ENCODE data around the gene NDUFB4. TPM values are rescaled to one million over a fixed set of nuclear protein-coding genes. Genes with fewer than 3 reads are reported as not detected.
"Not testable (repeated sequence)": the region's sequence is repeated elsewhere in the genome, so short reads cannot be mapped to it uniquely, and the experiment has no call there.

NDUFB4 gene
- total RNA-seq, 1 donor from 2014 or later, result 51.9 TPM

GRCh38 chr3:120637851-120638559 lies 41.9 kb downstream of the NDUFB4 start:
- no peak for DNase-seq (ENCODE audit: low read depth)

GRCh38 chr3:120638820-120639219 lies 42.7 kb downstream of the NDUFB4 start:
- not testable (repeated sequence) for DNase-seq (ENCODE audit: low read depth)

GRCh38 chr3:120640231-120640630 lies 44.1 kb downstream of the NDUFB4 start:
- no peak for DNase-seq (ENCODE audit: low read depth)

- DNase-seq (ENCODE audit: low read depth), result peak; percentile 11
These were observed 45.6 kb downstream of the NDUFB4 start for GRCh38 chr3:120641696-120642246.

- peak; percentile 7 for DNase-seq (ENCODE audit: low read depth)
These were observed 46.3 kb downstream of the NDUFB4 start for GRCh38 chr3:120642368-120642948.

- DNase-seq (ENCODE audit: low read depth), result no peak
These were observed 49.1 kb downstream of the NDUFB4 start for GRCh38 chr3:120645083-120645845.

GRCh38 chr3:120646771-120647432 lies 50.8 kb downstream of the NDUFB4 start:
- no peak for DNase-seq (ENCODE audit: low read depth)

- no peak for DNase-seq (ENCODE audit: low read depth)
These were observed 52.2 kb downstream of the NDUFB4 start for GRCh38 chr3:120648290-120648689.

- DNase-seq (ENCODE audit: low read depth), result peak; percentile 7
These were observed 53.7 kb downstream of the NDUFB4 start for GRCh38 chr3:120649830-120650233.

- no peak for DNase-seq (ENCODE audit: low read depth)
These were observed 54.2 kb downstream of the NDUFB4 start for GRCh38 chr3:120650311-120650710.

Other genes starting within 250 kb of the NDUFB4 start
- 30.7 and 37.2 TPM in 2 replicates for gene LRRC58, start 247.0 kb upstream of the NDUFB4 start, total RNA-seq
- gene FSTL1, start 145.3 kb upstream of the NDUFB4 start, total RNA-seq, result 740 and 1,387 TPM in 2 replicates
- 27.3 and 91.5 TPM in 2 replicates for gene HGD, start 85.9 kb downstream of the NDUFB4 start, total RNA-seq
- 34.9 and 42.7 TPM in 2 replicates for gene RABL3, start 146.2 kb downstream of the NDUFB4 start, total RNA-seq
- 31.9 and 36.8 TPM in 2 replicates for gene GTF2E1, start 146.4 kb downstream of the NDUFB4 start, total RNA-seq

Measured in renal cortical epithelial cell (primary cell).